Measurements from ENCODE around the gene C13orf46. TPM values are rescaled to one million over a fixed set of nuclear protein-coding genes. Genes with fewer than 3 reads are reported as not detected.

Gene C13orf46
- total RNA-seq, 1 donor from 2014 or later: 0.29 TPM

- no peak for DNase-seq (ENCODE audit: extremely low spot score, unreplicated experiment)
- Mint-ChIP-seq H3K4me1 (ENCODE audit: unreplicated experiment) (no peaks in the 10 kb centered on the region), H3K4me3 (no peak overlapping the region), H3K27ac (no peak overlapping the region), H3K9me3 (no peaks in the 10 kb centered on the region), H3K36me3 (no peaks in the 10 kb centered on the region), H3K27me3 (no peaks in the 10 kb centered on the region)
- TF ChIP-seq, protein P1, sequence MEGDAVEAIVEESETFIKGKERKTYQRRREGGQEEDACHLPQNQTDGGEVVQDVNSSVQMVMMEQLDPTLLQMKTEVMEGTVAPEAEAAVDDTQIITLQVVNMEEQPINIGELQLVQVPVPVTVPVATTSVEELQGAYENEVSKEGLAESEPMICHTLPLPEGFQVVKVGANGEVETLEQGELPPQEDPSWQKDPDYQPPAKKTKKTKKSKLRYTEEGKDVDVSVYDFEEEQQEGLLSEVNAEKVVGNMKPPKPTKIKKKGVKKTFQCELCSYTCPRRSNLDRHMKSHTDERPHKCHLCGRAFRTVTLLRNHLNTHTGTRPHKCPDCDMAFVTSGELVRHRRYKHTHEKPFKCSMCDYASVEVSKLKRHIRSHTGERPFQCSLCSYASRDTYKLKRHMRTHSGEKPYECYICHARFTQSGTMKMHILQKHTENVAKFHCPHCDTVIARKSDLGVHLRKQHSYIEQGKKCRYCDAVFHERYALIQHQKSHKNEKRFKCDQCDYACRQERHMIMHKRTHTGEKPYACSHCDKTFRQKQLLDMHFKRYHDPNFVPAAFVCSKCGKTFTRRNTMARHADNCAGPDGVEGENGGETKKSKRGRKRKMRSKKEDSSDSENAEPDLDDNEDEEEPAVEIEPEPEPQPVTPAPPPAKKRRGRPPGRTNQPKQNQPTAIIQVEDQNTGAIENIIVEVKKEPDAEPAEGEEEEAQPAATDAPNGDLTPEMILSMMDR (conservative IDR thresholded peaks at IDR 0.05): no peak
These were observed 6.0 kb downstream of the C13orf46 start for GRCh38 chr13:113967729-113968462.

DNA sequence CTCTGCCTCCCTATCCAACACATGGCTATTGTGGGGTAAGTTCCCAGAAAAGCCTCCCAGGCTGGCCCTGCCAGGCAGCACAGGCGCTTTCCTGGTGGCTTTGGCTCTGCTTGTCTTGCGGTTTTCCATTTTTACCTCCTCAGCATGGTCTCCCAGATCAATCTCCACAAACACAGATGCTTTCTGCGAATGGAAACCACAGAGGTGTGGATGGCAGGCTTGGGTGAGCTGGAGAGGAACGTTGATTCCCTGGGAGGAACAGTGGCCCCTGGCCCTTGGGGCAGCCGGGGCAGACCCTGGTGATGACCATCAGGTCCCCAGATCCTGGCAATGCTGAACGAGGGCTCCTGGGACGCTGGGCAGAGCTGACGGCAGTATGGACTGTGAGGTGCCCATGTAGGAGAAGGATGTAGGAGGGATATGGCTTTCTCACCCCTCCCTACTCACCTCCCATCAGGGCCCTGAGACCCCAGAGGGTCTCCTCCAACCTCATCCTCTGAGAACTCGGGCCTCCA, 6.6 kb downstream of the C13orf46 start:
- Mint-ChIP-seq H3K27me3 (no peaks in the 10 kb centered on the region), H3K4me1 (ENCODE audit: unreplicated experiment) (no peaks in the 10 kb centered on the region), H3K9me3 (no peaks in the 10 kb centered on the region), H3K36me3 (no peaks in the 10 kb centered on the region), H3K4me3 (no peak overlapping the region), H3K27ac (no peak overlapping the region)
- TF ChIP-seq, protein P1 (conservative IDR thresholded peaks at IDR 0.05): no peak
- no peak for DNase-seq (ENCODE audit: extremely low spot score, unreplicated experiment)

DNA sequence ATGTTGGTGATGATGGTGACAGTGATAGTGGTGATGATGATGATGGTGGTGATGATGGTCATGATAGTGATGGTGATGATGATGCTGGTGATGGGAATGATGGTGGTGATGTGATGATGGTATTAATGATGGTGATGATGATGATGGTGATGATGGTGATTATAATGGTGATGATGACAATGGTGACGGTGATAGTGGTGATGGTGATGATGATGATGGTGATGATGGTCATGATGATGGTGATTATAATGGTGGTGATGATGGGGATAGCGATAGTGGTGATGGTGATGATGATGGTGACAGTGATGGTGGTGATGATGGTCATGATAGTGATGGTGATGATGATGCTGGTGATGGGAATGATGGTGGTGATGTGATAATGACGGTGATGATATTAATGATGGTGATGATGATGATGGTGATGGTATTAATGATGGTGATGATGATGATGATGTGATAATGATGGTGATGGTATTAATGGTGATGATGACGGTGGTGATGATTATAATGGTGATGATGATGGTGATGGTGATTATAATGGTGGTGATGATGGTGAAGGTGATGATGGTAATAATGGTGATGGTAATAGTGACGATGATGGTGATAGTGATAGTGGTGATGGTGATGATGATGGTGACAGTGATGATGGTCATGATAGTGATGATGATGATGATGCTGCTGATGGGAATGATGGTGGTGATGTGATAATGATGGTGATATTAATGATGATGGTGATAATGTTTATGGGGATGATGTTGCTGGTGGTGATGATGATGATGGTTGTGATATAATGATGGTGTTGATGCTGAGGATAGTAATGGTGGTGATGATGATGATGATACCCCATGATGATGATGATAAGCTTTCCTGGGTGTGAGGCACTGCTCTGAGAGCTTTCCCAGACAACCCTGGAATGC, 7.7 kb downstream of the C13orf46 start:
- H3K9me3 Mint-ChIP-seq: no peaks in the 10 kb centered on the region
- no peaks in the 10 kb centered on the region for H3K27me3 Mint-ChIP-seq
- TF ChIP-seq, protein P1 (conservative IDR thresholded peaks at IDR 0.05): no peak
- H3K4me3 Mint-ChIP-seq: no peak overlapping the region
- no peak overlapping the region for H3K27ac Mint-ChIP-seq
- H3K4me1 Mint-ChIP-seq (ENCODE audit: unreplicated experiment): no peaks in the 10 kb centered on the region
- DNase-seq (ENCODE audit: extremely low spot score, unreplicated experiment): no peak
- H3K36me3 Mint-ChIP-seq: no peaks in the 10 kb centered on the region

DNA sequence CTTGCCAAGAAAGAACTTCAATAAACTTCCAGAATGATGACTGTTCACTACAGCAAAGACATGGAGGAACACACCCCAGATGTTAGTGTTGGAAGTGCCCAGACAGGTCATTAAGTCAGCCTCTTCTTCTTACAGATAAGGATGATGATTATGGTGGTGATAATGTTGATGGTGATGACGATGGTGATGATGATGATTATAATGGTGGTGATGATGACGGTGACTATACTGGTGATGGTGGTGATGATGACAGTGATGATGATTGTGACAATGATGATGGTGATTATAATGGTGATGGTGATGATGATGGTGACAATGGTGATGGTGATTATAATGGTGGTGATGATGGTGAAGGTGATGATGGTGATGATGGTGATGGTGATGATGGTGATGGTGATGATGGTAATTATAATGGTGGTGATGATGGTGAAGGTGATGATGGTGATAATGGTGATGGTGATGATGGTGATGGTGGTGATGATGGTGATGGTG, 8.4 kb downstream of the C13orf46 start:
- no peaks in the 10 kb centered on the region for H3K36me3 Mint-ChIP-seq
- H3K4me3 Mint-ChIP-seq: no peak overlapping the region
- H3K9me3 Mint-ChIP-seq: peaks cover 2% of the 10 kb centered on the region
- H3K27ac Mint-ChIP-seq: no peak overlapping the region
- TF ChIP-seq, protein P1 (conservative IDR thresholded peaks at IDR 0.05): no peak
- H3K4me1 Mint-ChIP-seq (ENCODE audit: unreplicated experiment): no peaks in the 10 kb centered on the region
- no peak for DNase-seq (ENCODE audit: extremely low spot score, unreplicated experiment)
- no peaks in the 10 kb centered on the region for H3K27me3 Mint-ChIP-seq

DNA sequence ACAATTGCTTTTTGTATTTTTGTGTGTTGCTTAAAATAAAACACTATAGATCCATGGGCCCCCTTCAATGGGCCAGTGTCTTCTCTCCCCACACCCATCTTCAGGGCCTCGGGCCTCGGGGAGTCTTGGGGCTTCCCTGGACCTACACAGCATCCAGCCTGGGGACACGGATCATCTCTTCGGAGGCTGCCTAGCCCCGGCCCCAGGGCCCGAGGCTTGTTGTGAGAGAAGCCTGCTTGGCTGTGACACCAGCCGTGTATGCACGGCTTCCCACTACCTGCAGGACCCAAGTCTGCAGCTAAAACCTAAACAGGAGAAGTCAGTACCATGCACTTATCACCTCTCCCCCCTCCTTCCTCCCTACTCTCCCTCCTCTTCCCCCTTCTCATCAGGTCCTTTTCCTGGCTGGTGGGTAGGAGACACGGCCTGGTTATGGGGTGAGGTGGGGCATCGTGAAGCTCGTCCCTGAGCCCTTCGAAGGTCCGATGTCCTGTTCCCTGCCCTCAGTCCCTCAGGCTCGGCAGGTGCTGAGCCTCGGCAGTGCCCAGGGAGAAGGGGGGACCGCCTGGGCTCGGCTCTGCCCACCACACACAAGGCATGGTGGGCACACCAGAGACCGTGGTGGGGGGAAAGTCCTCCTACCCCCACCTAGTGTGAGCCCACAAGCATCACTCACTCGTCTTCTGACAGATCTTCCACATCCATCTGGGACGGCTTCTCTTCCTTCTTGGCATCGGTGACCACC, 9.5 kb downstream of the C13orf46 start:
- TF ChIP-seq, protein P1 (conservative IDR thresholded peaks at IDR 0.05): no peak
- H3K27ac Mint-ChIP-seq: no peak overlapping the region
- H3K27me3 Mint-ChIP-seq: no peaks in the 10 kb centered on the region
- H3K9me3 Mint-ChIP-seq: peaks cover 5% of the 10 kb centered on the region
- H3K36me3 Mint-ChIP-seq: no peaks in the 10 kb centered on the region
- no peaks in the 10 kb centered on the region for H3K4me1 Mint-ChIP-seq (ENCODE audit: unreplicated experiment)
- no peak for DNase-seq (ENCODE audit: extremely low spot score, unreplicated experiment)
- no peak overlapping the region for H3K4me3 Mint-ChIP-seq
